GM21619 (cell line): ENCODE data around the gene TSHZ1.

Experiments used
- ATAC-seq: cut with Tn5 transposase; IDR thresholded peaks from one replicate; pipeline ENCODE4 v1.9.1; 2021; ENCODE audit not compliant: unreplicated experiment

The TSHZ1 gene

GRCh38 chr18:75338631-75339030 lies 128.0 kb downstream of the TSHZ1 start:
- ATAC-seq, result no peak
